Sigmoid colon (tissue), 4 donors: Measurements from ENCODE around the gene ARHGEF7.

Source experiments
- EP300 ChIP-seq, 4 donors: sonication (generic); formaldehyde crosslinking; IDR thresholded peaks; one replicate each; pipeline ENCODE4 v1.6.1; 2017; ENCODE audit warnings: antibody characterized with exemption in 4 of 4
- POLR2A ChIP-seq, 2 donors: fragments of 450-650 bp; IDR thresholded peaks; one replicate each; pipeline ENCODE4 v1.6.1; 2016; ENCODE audit warnings: antibody characterized with exemption in 2 of 2, mild to moderate bottlenecking in 2 of 2, moderate library complexity in 2 of 2
- TF ChIP-seq, protein P1 (sequence below), 4 experiments: fragments of 450-650 bp in 3 of 4; fragments of 200-600 bp in 1 of 4; IDR thresholded peaks; one replicate each; pipeline ENCODE4 v1.5.1; 2016 to 2019; ENCODE audit warnings: antibody characterized with exemption in 4 of 4, mild to moderate bottlenecking in 3 of 4, moderate library complexity in 2 of 4

DNA sequence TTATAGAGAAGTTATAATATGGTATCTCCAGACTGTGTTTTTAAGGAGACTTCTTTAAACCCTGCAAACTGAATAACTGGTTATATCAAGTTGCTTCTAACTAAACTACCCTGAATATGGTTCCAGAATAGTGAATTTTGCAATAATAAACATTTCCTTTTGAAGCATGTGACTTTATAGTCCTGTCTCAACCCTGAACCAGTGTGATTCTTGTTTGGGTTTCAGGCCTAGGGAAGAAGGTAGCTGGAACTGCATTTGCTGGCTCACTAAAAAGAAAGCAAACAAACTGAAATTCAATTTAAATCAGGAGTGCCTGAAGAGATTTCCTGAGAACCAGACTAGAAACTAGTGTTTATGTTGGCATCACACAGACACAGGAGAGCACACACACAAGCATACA is 4.9 kb downstream of the ARHGEF7 start:
- TF ChIP-seq, protein P1, sequence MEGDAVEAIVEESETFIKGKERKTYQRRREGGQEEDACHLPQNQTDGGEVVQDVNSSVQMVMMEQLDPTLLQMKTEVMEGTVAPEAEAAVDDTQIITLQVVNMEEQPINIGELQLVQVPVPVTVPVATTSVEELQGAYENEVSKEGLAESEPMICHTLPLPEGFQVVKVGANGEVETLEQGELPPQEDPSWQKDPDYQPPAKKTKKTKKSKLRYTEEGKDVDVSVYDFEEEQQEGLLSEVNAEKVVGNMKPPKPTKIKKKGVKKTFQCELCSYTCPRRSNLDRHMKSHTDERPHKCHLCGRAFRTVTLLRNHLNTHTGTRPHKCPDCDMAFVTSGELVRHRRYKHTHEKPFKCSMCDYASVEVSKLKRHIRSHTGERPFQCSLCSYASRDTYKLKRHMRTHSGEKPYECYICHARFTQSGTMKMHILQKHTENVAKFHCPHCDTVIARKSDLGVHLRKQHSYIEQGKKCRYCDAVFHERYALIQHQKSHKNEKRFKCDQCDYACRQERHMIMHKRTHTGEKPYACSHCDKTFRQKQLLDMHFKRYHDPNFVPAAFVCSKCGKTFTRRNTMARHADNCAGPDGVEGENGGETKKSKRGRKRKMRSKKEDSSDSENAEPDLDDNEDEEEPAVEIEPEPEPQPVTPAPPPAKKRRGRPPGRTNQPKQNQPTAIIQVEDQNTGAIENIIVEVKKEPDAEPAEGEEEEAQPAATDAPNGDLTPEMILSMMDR (IDR thresholded peaks at IDR 0.05): no peak
- TF ChIP-seq EP300 (IDR thresholded peaks at IDR 0.05): no peak
- TF ChIP-seq POLR2A (IDR thresholded peaks at IDR 0.05): no peak
